Measurements from ENCODE around the gene PDCL3.

DNA sequence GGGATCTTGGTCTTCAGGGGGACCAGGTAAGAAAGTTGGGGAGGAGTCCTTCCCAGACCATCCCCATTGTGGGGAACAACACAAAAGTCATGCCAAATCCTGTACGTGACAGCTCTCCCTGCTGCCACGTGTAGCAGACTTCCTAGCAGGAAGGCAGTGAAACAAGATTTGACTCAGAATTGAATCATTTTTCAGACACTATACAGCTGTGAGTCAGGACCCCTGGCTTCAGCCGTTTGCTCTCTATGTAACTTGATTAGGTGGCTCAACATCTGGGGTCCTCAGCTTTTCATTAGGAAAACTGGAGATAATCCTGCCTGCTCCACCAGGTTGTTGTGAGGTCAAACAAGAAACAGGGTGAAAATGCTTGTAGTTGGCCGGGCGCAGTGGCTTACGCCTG, 32.9 kb upstream of the PDCL3 start:
- TF ChIP-seq ZNF384 (IDR thresholded peaks at IDR 0.05) = no peak
- no peak for TF ChIP-seq NFRKB (IDR thresholded peaks at IDR 0.05)
- TF ChIP-seq BHLHE40 (IDR thresholded peaks at IDR 0.05; ENCODE audit: borderline replicate concordance) = no peak
- no peak for TF ChIP-seq L3MBTL2 (conservative IDR thresholded peaks at IDR 0.05)
- no peak for TF ChIP-seq FOXM1 (IDR thresholded peaks at IDR 0.05; ENCODE audit: borderline replicate concordance)
- TF ChIP-seq SP1 (IDR thresholded peaks at IDR 0.05) = no peak
- no peak for TF ChIP-seq ARNT (IDR thresholded peaks at IDR 0.05)
